ENCODE results near the gene WIPF3. TPM values are rescaled to one million over a fixed set of nuclear protein-coding genes. Genes with fewer than 3 reads are reported as not detected.

The WIPF3 gene
- total and polyA plus RNA-seq, 2 experiments from 2014 or later = not detected

- Histone ChIP-seq H2AFZ (no peak overlapping the region), H3K4me2 (ENCODE audit: unreplicated experiment) (no peak overlapping the region), H3K4me1 (ENCODE audit: insufficient read depth) (no peaks in the 10 kb centered on the region), H3K4me3 (no peak overlapping the region), H3K79me2 (ENCODE audit: insufficient read depth) (no peaks in the 10 kb centered on the region), H3K36me3 (ENCODE audit: low read depth) (no peaks in the 10 kb centered on the region), H4K20me1 (ENCODE audit: insufficient read depth) (no peaks in the 10 kb centered on the region), H3K9me3 (ENCODE audit: low read depth) (no peaks in the 10 kb centered on the region), H3K27me3 (replicated peaks; ENCODE audit: insufficient read depth) (peaks cover 24% of the 10 kb centered on the region), H3K9me2 (ENCODE audit: insufficient read depth) (no peaks in the 10 kb centered on the region), H3F3A (ENCODE audit: insufficient read depth) (no peaks in the 10 kb centered on the region), H3K9ac (no peak overlapping the region), H3K27ac (no peak overlapping the region)
- in situ Hi-C loops (cut with MboI) = no loop called here
- DNase-seq = no peak
- no peak for TF ChIP-seq EZH2 (IDR thresholded peaks at IDR 0.05; ENCODE audit: insufficient read depth, poor library complexity, severe bottlenecking)
These were observed 20.6 kb downstream of the WIPF3 start for GRCh38 chr7:29826904-29827303.

GRCh38 chr7:29831705-29832104, 25.4 kb downstream of the WIPF3 start:
- WGBS, 2 experiments (ENCODE audit: low coverage in 1 of 2, low lambda C conversion rate in 2 of 2, missing lambda C conversion rate in 2 of 2) = 55 to 61% methylated on average over 6 of the region's 6 CpGs
- in situ Hi-C loops (cut with MboI) = no loop called here
- no peak overlapping the region for H3K4me2 ChIP-seq (ENCODE audit: unreplicated experiment)
- H3K36me3 ChIP-seq (ENCODE audit: low read depth) = no peaks in the 10 kb centered on the region
- TF ChIP-seq EZH2phosphoT487 (IDR thresholded peaks at IDR 0.05; ENCODE audit: insufficient read depth, low read depth) (no peak), EZH2 (IDR thresholded peaks at IDR 0.05; ENCODE audit: insufficient read depth, poor library complexity, severe bottlenecking) (no peak)
- no peak overlapping the region for H3K4me3 ChIP-seq
- no peaks in the 10 kb centered on the region for H3K79me2 ChIP-seq (ENCODE audit: insufficient read depth)
- no peak overlapping the region for H3K9ac ChIP-seq
- H2AFZ ChIP-seq = no peak overlapping the region
- no peak for DNase-seq
- no peaks in the 10 kb centered on the region for H4K20me1 ChIP-seq (ENCODE audit: insufficient read depth)
- H3K9me2 ChIP-seq (ENCODE audit: insufficient read depth) = no peaks in the 10 kb centered on the region
- H3K9me3 ChIP-seq (ENCODE audit: low read depth) = no peaks in the 10 kb centered on the region
- peaks cover 19% of the 10 kb centered on the region for H3K27me3 ChIP-seq (replicated peaks; ENCODE audit: insufficient read depth)
- no peak overlapping the region for H3K27ac ChIP-seq
- H3K4me1 ChIP-seq (ENCODE audit: insufficient read depth) = no peaks in the 10 kb centered on the region
- H3F3A ChIP-seq (ENCODE audit: insufficient read depth) = no peaks in the 10 kb centered on the region

GRCh38 chr7:29833929-29834328, 27.6 kb downstream of the WIPF3 start:
- H3K27me3 ChIP-seq (replicated peaks; ENCODE audit: insufficient read depth) = peaks cover 19% of the 10 kb centered on the region
- no peak for DNase-seq
- no peaks in the 10 kb centered on the region for H3K9me3 ChIP-seq (ENCODE audit: low read depth)
- H4K20me1 ChIP-seq (ENCODE audit: insufficient read depth) = no peaks in the 10 kb centered on the region
- no peaks in the 10 kb centered on the region for H3K79me2 ChIP-seq (ENCODE audit: insufficient read depth)
- H3F3A ChIP-seq (ENCODE audit: insufficient read depth) = no peaks in the 10 kb centered on the region
- H3K36me3 ChIP-seq (ENCODE audit: low read depth) = no peaks in the 10 kb centered on the region
- no peak overlapping the region for H2AFZ ChIP-seq
- TF ChIP-seq EZH2phosphoT487 (IDR thresholded peaks at IDR 0.05; ENCODE audit: insufficient read depth, low read depth) = no peak
- TF ChIP-seq EZH2 (IDR thresholded peaks at IDR 0.05; ENCODE audit: insufficient read depth, poor library complexity, severe bottlenecking) = no peak
- 84 to 86% methylated on average over 2 of the region's 2 CpGs for WGBS, 2 experiments (ENCODE audit: low coverage in 1 of 2, low lambda C conversion rate in 2 of 2, missing lambda C conversion rate in 2 of 2)
- no peak overlapping the region for H3K27ac ChIP-seq
- H3K4me3 ChIP-seq = no peak overlapping the region
- no peak overlapping the region for H3K9ac ChIP-seq
- no peaks in the 10 kb centered on the region for H3K9me2 ChIP-seq (ENCODE audit: insufficient read depth)
- H3K4me2 ChIP-seq (ENCODE audit: unreplicated experiment) = no peak overlapping the region
- no peaks in the 10 kb centered on the region for H3K4me1 ChIP-seq (ENCODE audit: insufficient read depth)
- in situ Hi-C loops (cut with MboI) = no loop called here

GRCh38 chr7:29835718-29836117, 29.4 kb downstream of the WIPF3 start:
- in situ Hi-C loops (cut with MboI) = no loop called here
- TF ChIP-seq EZH2phosphoT487 (IDR thresholded peaks at IDR 0.05; ENCODE audit: insufficient read depth, low read depth) = no peak
- TF ChIP-seq EZH2 (IDR thresholded peaks at IDR 0.05; ENCODE audit: insufficient read depth, poor library complexity, severe bottlenecking) = no peak

GRCh38 chr7:29839302-29839701, 33.0 kb downstream of the WIPF3 start:
- H3K9me3 ChIP-seq (ENCODE audit: low read depth) = no peaks in the 10 kb centered on the region
- no peaks in the 10 kb centered on the region for H3K4me1 ChIP-seq (ENCODE audit: insufficient read depth)
- H3F3A ChIP-seq (ENCODE audit: insufficient read depth) = no peaks in the 10 kb centered on the region
- DNase-seq = peak; percentile 86
- H4K20me1 ChIP-seq (ENCODE audit: insufficient read depth) = no peaks in the 10 kb centered on the region
- H3K27me3 ChIP-seq (replicated peaks; ENCODE audit: insufficient read depth) = peaks cover 23% of the 10 kb centered on the region; the same call in 1 of the 2 replicates
- TF ChIP-seq EZH2phosphoT487 (IDR thresholded peaks at IDR 0.05; ENCODE audit: insufficient read depth, low read depth) (no peak), EZH2 (IDR thresholded peaks at IDR 0.05; ENCODE audit: insufficient read depth, poor library complexity, severe bottlenecking) (no peak)
- peak overlapping the region; percentile 37; the same call in 1 of the 2 replicates for H2AFZ ChIP-seq
- H3K4me2 ChIP-seq (ENCODE audit: unreplicated experiment) = no peak overlapping the region
- no peak overlapping the region for H3K4me3 ChIP-seq
- H3K36me3 ChIP-seq (ENCODE audit: low read depth) = no peaks in the 10 kb centered on the region
- in situ Hi-C loops (cut with MboI) = no loop called here
- no peak overlapping the region for H3K9ac ChIP-seq
- no peak overlapping the region for H3K27ac ChIP-seq
- H3K79me2 ChIP-seq (ENCODE audit: insufficient read depth) = no peaks in the 10 kb centered on the region
- WGBS, 2 experiments (ENCODE audit: low coverage in 1 of 2, low lambda C conversion rate in 2 of 2, missing lambda C conversion rate in 2 of 2) = 1% methylated on average over 7 of the region's 7 CpGs
- H3K9me2 ChIP-seq (ENCODE audit: insufficient read depth) = no peaks in the 10 kb centered on the region

More at GRCh38 chr7:29835718-29836117, 29.4 kb downstream of the WIPF3 start:
- no peaks in the 10 kb centered on the region for H3K36me3 ChIP-seq (ENCODE audit: low read depth)
- H3K9ac ChIP-seq = no peak overlapping the region
- WGBS, 2 experiments (ENCODE audit: low coverage in 1 of 2, low lambda C conversion rate in 2 of 2, missing lambda C conversion rate in 2 of 2) = 68 to 70% methylated on average over 12 of the region's 12 CpGs
- no peak overlapping the region for H3K4me2 ChIP-seq (ENCODE audit: unreplicated experiment)
- no peaks in the 10 kb centered on the region for H4K20me1 ChIP-seq (ENCODE audit: insufficient read depth)
- no peaks in the 10 kb centered on the region for H3K4me1 ChIP-seq (ENCODE audit: insufficient read depth)
- H3K27ac ChIP-seq = no peak overlapping the region
- no peaks in the 10 kb centered on the region for H3K9me3 ChIP-seq (ENCODE audit: low read depth)
- H3K9me2 ChIP-seq (ENCODE audit: insufficient read depth) = no peaks in the 10 kb centered on the region
- no peak for DNase-seq
- no peak overlapping the region for H2AFZ ChIP-seq
- H3K79me2 ChIP-seq (ENCODE audit: insufficient read depth) = no peaks in the 10 kb centered on the region
- H3K27me3 ChIP-seq (replicated peaks; ENCODE audit: insufficient read depth) = peaks cover 19% of the 10 kb centered on the region
- H3K4me3 ChIP-seq = no peak overlapping the region
- no peaks in the 10 kb centered on the region for H3F3A ChIP-seq (ENCODE audit: insufficient read depth)

Measured in GM23248 (cell line).